Ovary (tissue), 9 donors: Measurements from ENCODE around the gene CRYGB. TPM values are rescaled to one million over a fixed set of nuclear protein-coding genes. Genes with fewer than 3 reads are reported as not detected.

ENCODE experiments used
- DNase-seq, 5 donors: peaks; one replicate each; pipeline ENCODE4 v3.0.0-alpha.2; 2019 to 2020
- H3K27ac ChIP-seq, 2 donors: fragments of 200-600 bp; one replicate each; pipeline versions ENCODE4 v1.5.1 to v1.8.0; 2019 to 2022
- H3K27me3 ChIP-seq: fragments of 200-600 bp; one replicate; pipeline ENCODE4 v1.8.0; 2022
- H3K36me3 ChIP-seq: fragments of 200-600 bp; sonication (generic); one replicate; pipeline ENCODE4 v1.5.1; 2019
- H3K4me1 ChIP-seq: one replicate; pipeline ENCODE4 v1.8.1; 2013; ENCODE audit warnings: mild to moderate bottlenecking, moderate library complexity; ENCODE audit not compliant: insufficient read depth
- H3K4me3 ChIP-seq: fragments of 200-600 bp; sonication (generic); one replicate; pipeline ENCODE4 v1.5.1; 2017
- H3K9me3 ChIP-seq, 2 donors: fragments of 200-600 bp in 1 of 2; sonication (generic) in 1 of 2; one replicate each; pipeline versions ENCODE4 v1.5.1 to v1.8.1; 2013 to 2019; ENCODE audit warnings: mild to moderate bottlenecking in 1 of 2, moderate library complexity in 1 of 2
- EP300 ChIP-seq: sonication (generic); formaldehyde crosslinking; IDR thresholded peaks from one replicate; pipeline ENCODE4 v1.6.1; 2017; ENCODE audit warnings: antibody characterized with exemption
- POLR2A ChIP-seq: fragments of 450-650 bp; IDR thresholded peaks from one replicate; pipeline ENCODE4 v1.6.1; 2017; ENCODE audit warnings: antibody characterized with exemption, mild to moderate bottlenecking, moderate library complexity
- WGBS, 3 donors: extraction: QIAGEN DNeasy Blood & Tissue Kit in 1 of 3; methylation state at CpG; one replicate each; pipeline versions ENCODE4 v1.1.5 to v1.1.7; 2013 to 2017; 5-methylcytosine and 5-hydroxymethylcytosine counted together
- intact Hi-C, 4 donors: fragments of 100-400 bp; cut with DNase I; formaldehyde crosslinking; loops; one replicate each; pipeline versions ENCODE4 v1.11.0 to v1.15.1; 2022 to 2023
- polyA plus RNA-seq, 2 donors: library from polyadenylated mRNA; stranded (reverse); fragments of 200-250 nt in 1 of 2; fragments of 350-450 nt in 1 of 2; fragmentation: Illumina TruSeq in 1 of 2; extraction: RNeasy Lipid Tissue Mini Kit (QIAGEN cat#74804) in 1 of 2; gene quantifications; one replicate each; pipeline ENCODE4 v1.2.3, GENCODE V29; 2013 to 2014
- total RNA-seq, 7 donors: library from RNA; depleted of rRNA in 2 of 7; stranded (reverse); fragments of >200 nt in 2 of 7; fragmentation: NEBNext Ultra II Directional in 3 of 7; extraction: Animal tissue kit (Norgen Biotek cat#: 25700) in 3 of 7; gene quantifications; one replicate each; pipeline versions ENCODE4 v1.1.0 to v1.2.4, GENCODE V29; 2016 to 2023
- TF ChIP-seq, protein P1 (sequence below), 3 donors: fragments of 450-650 bp in 2 of 3; fragments of 200-600 bp in 1 of 3; IDR thresholded peaks; one replicate each; pipeline versions ENCODE4 v1.5.1 to v1.8.0; 2016 to 2022; ENCODE audit warnings: antibody characterized with exemption in 3 of 3, mild to moderate bottlenecking in 1 of 3
- donor health status: DM: no; HTN: no; CAD: no; lungs with moderate emphysema.
- donor health status: DM: no; HTN: no; CAD: no.
- donor health status: Bipolar disorder and iron deficiency.
- donor health status: DM: yes; HTN: yes; CAD: no.
- donor health status: DM: no; HTN: no; CAD: no.
- donor health status: DM: yes; HTN: yes; CAD: no.

The CRYGB gene
- total and polyA plus RNA-seq, 9 donors, result not detected

DNA sequence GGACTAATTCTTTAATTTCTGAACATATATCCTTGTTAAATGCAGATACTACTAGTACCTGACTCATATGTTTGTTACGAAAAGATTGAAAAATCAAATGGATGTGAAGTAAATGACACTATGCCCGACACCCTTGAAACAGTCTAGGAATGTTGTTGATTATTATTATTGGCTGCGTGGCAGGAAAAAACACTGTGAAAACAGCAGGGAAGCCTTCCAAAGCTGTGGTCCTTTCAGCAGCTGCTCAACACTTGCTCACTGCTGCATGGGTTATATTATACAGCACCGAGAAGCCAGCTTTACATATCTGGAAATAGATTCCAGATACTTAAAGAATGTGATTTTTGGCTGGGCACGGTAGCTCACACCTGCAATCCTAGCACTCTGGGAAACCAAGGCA is 48.2 kb downstream of the CRYGB start:
- no peaks in the 10 kb centered on the region for H3K27me3 ChIP-seq
- intact Hi-C loops, result no loop called here

DNA sequence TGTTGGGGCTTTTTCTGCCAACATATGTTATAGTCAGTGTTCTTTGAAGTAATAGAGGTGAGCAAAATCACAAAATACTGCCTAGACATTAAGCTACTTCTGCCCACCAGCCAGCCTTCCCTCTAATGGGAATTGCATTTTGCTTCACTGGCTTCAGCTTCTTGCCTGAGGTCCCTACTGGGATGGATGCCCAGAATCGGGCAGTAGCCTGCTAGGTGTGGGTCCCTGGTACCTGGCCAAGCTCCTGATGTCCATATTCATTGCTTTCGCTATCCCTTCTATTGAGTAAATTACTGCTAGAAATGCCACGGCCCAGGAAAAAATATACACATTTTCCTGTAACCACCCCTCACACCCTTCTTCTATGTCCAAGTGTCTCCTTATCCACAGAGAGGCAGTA is 48.6 kb downstream of the CRYGB start:
- no peak for TF ChIP-seq EP300
- TF ChIP-seq, protein P1, sequence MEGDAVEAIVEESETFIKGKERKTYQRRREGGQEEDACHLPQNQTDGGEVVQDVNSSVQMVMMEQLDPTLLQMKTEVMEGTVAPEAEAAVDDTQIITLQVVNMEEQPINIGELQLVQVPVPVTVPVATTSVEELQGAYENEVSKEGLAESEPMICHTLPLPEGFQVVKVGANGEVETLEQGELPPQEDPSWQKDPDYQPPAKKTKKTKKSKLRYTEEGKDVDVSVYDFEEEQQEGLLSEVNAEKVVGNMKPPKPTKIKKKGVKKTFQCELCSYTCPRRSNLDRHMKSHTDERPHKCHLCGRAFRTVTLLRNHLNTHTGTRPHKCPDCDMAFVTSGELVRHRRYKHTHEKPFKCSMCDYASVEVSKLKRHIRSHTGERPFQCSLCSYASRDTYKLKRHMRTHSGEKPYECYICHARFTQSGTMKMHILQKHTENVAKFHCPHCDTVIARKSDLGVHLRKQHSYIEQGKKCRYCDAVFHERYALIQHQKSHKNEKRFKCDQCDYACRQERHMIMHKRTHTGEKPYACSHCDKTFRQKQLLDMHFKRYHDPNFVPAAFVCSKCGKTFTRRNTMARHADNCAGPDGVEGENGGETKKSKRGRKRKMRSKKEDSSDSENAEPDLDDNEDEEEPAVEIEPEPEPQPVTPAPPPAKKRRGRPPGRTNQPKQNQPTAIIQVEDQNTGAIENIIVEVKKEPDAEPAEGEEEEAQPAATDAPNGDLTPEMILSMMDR (IDR thresholded peaks at IDR 0.05), result no peak
- TF ChIP-seq POLR2A, result no peak
- Histone ChIP-seq H3K27me3 (no peaks in the 10 kb centered on the region), H3K4me1 (no peaks in the 10 kb centered on the region), H3K27ac (no peak overlapping the region), H3K36me3 (no peaks in the 10 kb centered on the region), H3K9me3 (no peaks in the 10 kb centered on the region), H3K4me3 (no peak overlapping the region)
- WGBS, 3 donors, result 78 to 88% (median 79%) methylated on average over 3 of the region's 3 CpGs
- intact Hi-C loops, result no loop called here
- no peak for DNase-seq

More for the DNA sequence above, 48.2 kb downstream of the CRYGB start:
- no peak overlapping the region for H3K4me3 ChIP-seq
- H3K9me3 ChIP-seq, result no peaks in the 10 kb centered on the region
- no peak for TF ChIP-seq EP300
- no peak for TF ChIP-seq POLR2A
- TF ChIP-seq, protein P1 (IDR thresholded peaks at IDR 0.05), result no peak
- no peaks in the 10 kb centered on the region for H3K4me1 ChIP-seq
- 30 to 62% (median 49%) methylated on average over 5 of the region's 5 CpGs for WGBS, 3 donors
- no peak for DNase-seq
- H3K27ac ChIP-seq, result no peak overlapping the region
- no peaks in the 10 kb centered on the region for H3K36me3 ChIP-seq

DNA sequence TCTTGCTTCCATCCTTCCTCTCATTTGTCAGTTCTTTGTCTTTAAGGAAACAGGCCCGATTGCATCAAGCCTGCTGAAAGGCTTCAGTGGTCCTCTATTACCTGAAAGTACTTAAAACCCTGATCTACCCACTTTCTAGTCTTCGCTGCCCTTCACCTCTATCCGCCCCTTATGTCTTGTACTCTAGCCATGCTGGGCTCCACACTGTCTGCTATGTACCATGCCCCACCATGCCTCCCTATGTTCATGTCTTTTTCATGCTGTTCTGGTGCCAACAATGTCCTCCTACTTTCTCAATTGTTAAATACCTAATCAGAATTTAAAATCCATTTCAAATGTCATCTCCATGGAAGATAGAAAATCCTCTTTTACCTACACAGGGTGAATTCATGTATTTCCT is 49.9 kb downstream of the CRYGB start:
- DNase-seq, result no peak
- Histone ChIP-seq H3K27me3 (no peaks in the 10 kb centered on the region), H3K4me1 (no peaks in the 10 kb centered on the region), H3K4me3 (no peak overlapping the region), H3K27ac (no peak overlapping the region), H3K36me3 (no peaks in the 10 kb centered on the region), H3K9me3 (no peaks in the 10 kb centered on the region)
- no peak for TF ChIP-seq POLR2A
- TF ChIP-seq, protein P1 (IDR thresholded peaks at IDR 0.05), result no peak
- 79 to 85% (median 80%) methylated on average over 3 of the region's 3 CpGs for WGBS, 3 donors
- intact Hi-C loops, result no loop called here

DNA sequence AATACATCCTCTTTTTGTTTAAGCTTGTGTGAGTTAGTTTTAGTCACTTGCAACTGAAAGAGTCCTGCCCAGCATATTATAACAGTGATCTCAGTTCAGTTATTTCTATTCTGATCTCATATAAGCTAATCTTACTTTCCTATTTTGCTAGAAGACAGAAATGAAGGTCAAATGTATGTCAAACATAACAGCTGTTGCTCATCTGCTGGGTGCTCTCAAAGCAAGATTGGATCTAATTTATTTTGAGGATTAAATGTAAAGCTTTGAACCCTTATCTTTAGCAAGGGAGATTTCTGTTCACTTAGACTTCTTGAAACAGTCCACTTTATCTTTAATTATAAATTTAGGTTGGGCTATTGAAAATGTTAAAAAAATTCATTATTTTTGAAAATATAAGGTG is 52.8 kb downstream of the CRYGB start:
- Histone ChIP-seq H3K36me3 (no peaks in the 10 kb centered on the region), H3K4me3 (no peak overlapping the region), H3K4me1 (no peaks in the 10 kb centered on the region), H3K9me3 (no peaks in the 10 kb centered on the region), H3K27ac (no peak overlapping the region), H3K27me3 (no peaks in the 10 kb centered on the region)
- no peak for DNase-seq
- TF ChIP-seq, protein P1 (IDR thresholded peaks at IDR 0.05), result no peak
- no peak for TF ChIP-seq EP300
- TF ChIP-seq POLR2A, result no peak
- intact Hi-C loops, result no loop called here

Other genes starting within 250 kb of the CRYGB start
- 10 to 100 TPM; 11.6 to 26.1 (median 14.3) TPM for gene PLEKHM3, start 120.6 kb downstream of the CRYGB start, total RNA-seq
- gene PLEKHM3, start 120.6 kb downstream of the CRYGB start, polyA plus RNA-seq, result 10 to 100 TPM in 1 of 2 donors, 1 to 10 TPM in 1; 6.5 to 14.6 TPM
- 1 to 10 TPM in 6 of 7 donors, not detected in 1; 1.5 to 7.3 (median 3.8) TPM for gene CRYGD, start 21.6 kb downstream of the CRYGB start, total RNA-seq
- gene CRYGD, start 21.6 kb downstream of the CRYGB start, polyA plus RNA-seq, result 1 to 10 TPM; 2.3 to 7.0 TPM
- not detected for gene CRYGC, start 16.3 kb downstream of the CRYGB start, total RNA-seq
- not detected for gene CRYGC, start 16.3 kb downstream of the CRYGB start, polyA plus RNA-seq
- gene CRYGA, start 17.4 kb upstream of the CRYGB start, total RNA-seq, result not detected
- not detected for gene CRYGA, start 17.4 kb upstream of the CRYGB start, polyA plus RNA-seq
- gene C2orf80, start 43.9 kb upstream of the CRYGB start, total RNA-seq, result not detected
- gene C2orf80, start 43.9 kb upstream of the CRYGB start, polyA plus RNA-seq, result not detected
- gene IDH1, start 108.9 kb upstream of the CRYGB start, total RNA-seq, result 100 to 1,000 TPM in 1 of 7 donors, 10 to 100 TPM in 6; 39.9 to 148 (median 73.8) TPM
- gene IDH1, start 108.9 kb upstream of the CRYGB start, polyA plus RNA-seq, result 100 to 1,000 TPM in 1 of 2 donors, 10 to 100 TPM in 1; 50.7 to 236 TPM
- 10 to 100 TPM; 19.1 to 29.8 (median 23.4) TPM for gene PIKFYVE, start 120.1 kb upstream of the CRYGB start, total RNA-seq
- gene PIKFYVE, start 120.1 kb upstream of the CRYGB start, polyA plus RNA-seq, result 10 to 100 TPM in 1 of 2 donors, 1 to 10 TPM in 1; 6.9 to 11.5 TPM